GM19438 (cell line): ENCODE results near the gene GPD2.

Experiments used
- ATAC-seq: cut with Tn5 transposase; IDR thresholded peaks from one replicate; pipeline ENCODE4 v1.9.1; 2021; ENCODE audit warnings: low read depth; ENCODE audit not compliant: unreplicated experiment

Gene GPD2

DNA sequence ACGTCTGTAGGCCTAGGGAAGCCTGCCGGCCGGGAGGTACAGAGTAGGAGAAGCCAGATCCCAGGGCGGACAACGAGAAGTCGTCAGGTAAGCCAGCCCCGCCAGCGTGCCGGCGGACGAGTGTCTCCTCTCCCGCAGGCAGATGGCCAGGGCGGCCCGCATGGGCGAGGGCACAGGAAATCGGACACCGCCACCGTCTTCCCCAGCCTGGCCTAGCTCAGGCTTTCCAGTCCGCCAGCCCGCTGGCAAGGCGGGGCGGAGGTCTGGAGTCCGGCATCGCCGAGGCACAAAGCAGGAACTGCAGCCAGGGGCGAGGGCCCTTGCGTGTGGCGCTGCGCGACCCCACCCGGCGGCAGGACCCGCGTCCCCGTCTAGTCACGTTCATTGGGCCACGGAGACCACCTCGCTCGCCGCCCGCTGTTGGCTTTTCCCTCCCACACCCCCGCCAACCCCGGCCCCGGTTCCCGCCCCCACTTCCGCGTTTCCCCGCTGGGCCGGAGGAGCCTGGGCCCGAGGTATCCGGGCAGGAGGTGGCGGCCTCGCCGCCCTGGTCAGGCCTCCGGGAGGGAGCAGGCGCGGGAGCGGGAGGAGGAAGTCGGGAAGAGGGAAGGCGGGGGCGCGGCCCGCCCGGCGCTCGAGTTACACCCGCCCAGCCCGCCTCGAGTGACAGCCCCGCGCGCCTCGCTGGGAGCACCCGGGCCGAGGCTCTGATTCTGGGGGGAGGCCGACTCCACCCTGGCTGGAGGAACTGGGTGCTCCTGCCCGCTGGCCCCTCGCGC lies at the start of gene GPD2:
Gene GPD2 (plus strand): TSS at position 662 of the 779 bp plus-strand sequence. CDS start 39,727 bp downstream, outside the sequence.
- peak; percentile 53 for ATAC-seq

- ATAC-seq = no peak
Measured at GRCh38 chr2:156394033-156394741, 42.0 kb upstream of the GPD2 start.

DNA sequence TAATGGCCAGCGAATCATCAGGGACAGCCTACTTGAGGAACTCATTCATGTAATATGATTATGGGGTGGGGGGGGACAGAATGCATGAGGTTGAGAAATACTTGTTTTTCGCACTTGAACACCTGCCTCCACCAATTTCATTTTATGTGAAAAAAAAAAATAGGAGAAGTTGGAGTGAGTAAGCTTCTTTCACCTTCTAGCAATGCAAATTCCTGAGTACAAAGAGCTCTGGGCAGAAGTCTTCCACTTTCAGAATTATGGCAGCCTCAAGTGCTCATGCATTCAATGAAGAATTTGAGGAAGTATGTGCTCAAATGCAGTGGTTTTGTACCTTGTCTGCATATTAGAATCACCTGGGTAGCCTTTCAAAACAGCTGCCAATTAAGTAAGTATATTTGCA lies 40.1 kb upstream of the GPD2 start:
- ATAC-seq = no peak

GRCh38 chr2:156397229-156397628 lies 39.0 kb upstream of the GPD2 start:
- no peak for ATAC-seq

- no peak for ATAC-seq
Measured at GRCh38 chr2:156398176-156398575, 38.0 kb upstream of the GPD2 start.

- no peak for ATAC-seq
Measured at GRCh38 chr2:156399224-156399949, 36.8 kb upstream of the GPD2 start.

GRCh38 chr2:156399950-156400705 lies 36.1 kb upstream of the GPD2 start:
- peak; percentile 44 for ATAC-seq

DNA sequence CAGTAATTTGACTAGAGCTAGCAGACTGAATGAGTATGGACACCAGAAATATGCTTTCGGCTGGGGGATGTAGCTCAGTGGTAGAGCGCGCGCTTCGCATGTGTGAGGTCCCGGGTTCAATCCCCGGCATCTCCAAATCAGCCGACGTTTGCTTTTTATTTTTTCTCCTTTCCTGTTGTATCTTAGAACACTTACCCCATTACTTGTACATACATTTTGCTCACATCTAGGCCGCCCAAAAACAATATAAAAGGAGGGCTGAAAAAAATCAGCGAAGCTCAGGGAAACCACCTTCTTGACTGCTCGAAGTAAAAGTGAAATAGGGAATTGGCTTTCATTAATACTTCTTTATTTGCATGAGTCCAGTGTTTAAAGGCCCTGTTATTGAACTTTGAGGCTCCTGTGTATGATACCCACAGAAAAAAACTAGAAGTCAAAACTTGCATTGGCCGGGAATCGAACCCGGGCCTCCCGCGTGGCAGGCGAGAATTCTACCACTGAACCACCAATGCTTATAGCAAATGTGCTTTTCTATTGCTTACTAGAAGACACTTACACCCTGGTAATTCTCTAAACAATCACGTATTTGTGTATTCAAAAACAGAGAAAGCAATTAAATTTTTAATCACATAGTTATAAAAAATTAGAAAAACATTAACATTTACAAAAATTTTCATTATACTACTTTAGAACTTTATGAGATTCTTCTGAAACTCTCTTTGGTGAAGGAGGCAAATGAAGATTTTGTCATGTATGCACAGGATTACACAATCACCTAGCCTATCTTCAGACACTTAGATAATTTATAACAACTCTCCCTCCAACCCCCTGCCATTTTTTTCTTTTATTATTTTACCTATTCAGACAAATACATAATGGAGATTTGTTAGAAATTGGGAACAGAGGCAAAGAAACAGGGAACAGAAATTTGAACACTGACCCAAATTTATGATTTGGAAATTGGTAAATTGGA lies 35.2 kb upstream of the GPD2 start:
- peak; percentile 64 for ATAC-seq

DNA sequence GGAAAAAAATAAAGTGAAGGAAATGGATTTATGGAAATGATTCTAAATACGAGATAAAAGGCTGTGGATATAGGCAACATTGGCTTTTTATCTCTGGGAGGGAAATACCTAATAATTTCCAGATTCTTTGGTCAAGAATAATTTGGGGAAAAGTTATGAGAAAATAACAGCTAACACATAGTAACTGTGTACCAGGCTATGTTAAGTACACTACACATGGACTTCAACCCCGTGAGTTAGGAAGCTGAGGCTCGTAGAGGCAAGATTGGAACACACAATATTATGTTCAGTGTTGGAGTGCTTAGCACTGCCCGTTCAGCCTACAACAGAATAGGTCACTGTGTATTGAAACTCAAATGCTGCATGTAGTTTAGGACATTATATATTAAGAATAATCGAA lies 34.3 kb upstream of the GPD2 start:
- ATAC-seq = no peak

DNA sequence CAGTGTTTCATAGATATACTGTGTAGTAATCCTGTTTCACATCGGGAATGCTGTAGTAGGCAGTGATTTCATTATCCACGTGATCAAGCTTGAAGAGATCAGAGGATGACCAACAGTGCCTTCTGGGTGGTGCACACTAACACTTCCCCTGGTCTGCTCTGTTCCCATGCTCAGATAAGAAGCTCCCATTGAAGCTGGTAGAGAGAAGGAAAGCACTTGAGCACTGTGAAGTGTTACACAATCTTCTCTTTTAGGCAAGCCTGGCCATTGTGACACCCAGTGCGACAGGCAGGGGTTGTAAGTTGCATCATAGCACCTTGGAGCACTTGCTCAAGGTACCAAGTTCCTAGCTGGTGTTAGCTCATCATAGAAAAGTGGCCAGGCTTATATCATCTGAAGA lies 30.6 kb upstream of the GPD2 start:
- ATAC-seq = no peak

DNA sequence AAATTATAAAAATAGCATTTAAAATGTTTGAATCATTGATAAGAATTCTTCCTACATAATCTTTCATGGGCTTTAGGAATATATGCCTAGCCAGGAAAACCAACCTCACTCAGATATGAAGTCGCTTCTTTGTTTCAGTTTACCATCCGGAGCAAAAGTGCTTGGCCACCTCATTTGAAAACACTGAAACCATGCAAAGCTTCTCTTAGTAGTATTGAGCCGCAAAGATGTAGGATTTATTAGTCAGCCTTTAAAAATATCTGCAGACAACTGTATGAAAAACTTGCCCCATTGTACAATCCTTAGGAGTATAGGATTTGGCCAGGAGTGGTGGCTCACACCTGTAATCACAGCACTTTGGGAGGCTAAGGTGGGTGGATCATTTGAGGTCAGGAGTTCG lies 24.3 kb upstream of the GPD2 start:
- ATAC-seq = no peak

- ATAC-seq = no peak
Measured at GRCh38 chr2:156421851-156422250, 14.3 kb upstream of the GPD2 start.

DNA sequence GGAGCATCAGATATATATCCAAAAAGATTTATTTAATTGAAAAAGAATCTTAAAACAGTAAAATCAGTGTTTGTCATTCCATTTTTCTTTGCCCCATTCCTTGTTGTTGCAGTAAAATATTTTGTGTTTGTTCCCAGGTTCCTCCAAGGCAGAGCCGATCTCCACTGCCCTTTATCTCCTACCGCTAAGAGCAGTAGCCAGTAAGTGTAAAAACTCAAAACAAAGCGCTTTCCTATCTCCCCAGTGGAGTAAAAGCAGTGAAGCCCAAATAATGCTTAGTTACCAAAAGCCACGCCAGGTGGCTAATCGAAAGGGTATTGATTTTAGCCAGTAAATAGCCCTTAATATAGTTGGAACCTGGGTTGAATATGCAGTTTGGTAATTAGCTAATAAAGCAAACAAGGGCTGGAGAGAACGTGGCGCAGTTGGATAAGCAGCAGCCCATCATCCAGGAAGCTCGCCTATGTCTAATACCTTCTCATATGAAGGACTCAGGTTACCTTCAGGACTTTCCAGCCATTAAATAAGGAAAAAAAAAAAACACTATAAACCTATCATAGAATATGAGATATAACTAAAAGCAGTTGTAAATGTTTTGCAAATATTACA lies 12.4 kb upstream of the GPD2 start:
- ATAC-seq = no peak

DNA sequence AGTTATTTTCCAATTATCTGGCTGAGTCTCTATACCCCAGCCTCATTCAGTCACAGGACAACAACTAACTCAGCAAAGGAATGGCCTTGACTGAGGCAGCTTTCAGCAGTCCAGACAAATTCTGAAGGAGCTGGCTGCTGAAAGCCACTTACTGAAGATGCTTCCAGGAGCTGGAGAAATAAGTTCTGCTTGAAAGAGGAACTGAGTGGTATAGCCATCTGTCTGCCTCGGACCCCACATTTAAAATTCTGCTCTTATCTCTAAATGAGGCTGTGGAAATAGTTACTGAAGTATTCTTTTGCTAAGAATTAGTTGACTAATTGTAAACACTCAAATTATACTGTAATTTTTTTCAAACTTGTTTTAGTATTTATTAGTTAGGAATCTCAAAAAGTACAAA lies 9.1 kb upstream of the GPD2 start:
- no peak for ATAC-seq

DNA sequence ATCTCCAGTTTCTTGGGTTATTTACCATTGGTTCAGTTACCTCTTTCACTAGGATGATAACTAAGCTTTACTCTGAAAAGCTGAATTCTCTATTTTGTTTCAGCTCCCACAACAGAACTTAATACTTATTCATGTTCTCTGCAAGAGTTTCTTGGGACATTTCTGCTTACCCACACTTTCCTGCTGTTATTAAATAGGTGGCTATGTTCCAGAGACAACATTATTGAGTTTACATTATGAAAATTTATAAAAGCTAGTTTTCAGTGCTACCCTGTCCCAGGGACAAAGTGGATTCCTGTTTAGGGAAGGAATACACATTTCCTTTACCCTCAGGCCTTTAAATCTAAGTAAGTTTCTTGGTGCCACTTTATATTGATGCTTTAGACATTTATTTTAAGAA lies 7.0 kb upstream of the GPD2 start:
- no peak for ATAC-seq

DNA sequence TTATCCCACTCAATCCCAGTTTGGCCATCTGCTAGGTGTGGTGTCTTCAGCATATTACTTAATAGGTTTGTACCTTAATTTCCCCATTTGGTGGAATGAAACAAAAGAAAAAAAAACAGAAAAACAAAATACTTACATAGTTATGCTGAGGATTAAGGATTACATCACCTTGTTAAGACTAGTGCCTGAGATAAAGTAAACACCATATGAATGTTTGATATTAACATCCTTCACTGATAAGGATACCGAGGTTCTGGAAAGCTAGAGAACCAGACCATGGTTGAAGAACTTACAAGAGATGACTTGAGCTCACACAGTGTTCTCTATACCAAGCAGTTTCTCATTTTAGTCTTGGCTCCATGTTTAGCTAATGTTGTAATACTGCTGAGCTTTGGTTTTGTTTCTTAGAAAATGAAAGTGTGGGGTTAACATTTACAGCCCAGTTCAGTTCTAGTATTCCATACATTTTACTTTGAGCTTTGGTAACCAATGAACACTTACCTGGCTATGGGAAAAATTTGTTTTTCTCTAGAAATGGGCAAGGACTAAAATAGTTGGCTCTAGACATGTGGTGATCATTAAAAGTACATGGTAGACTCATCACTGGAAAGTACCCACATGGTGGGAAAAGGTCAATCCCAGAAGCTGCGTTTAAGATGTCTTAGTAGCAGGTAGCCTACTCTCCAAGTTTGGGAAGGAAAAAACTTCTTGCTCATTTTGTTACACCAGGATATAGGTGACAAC lies 5.8 kb upstream of the GPD2 start:
- ATAC-seq = no peak

DNA sequence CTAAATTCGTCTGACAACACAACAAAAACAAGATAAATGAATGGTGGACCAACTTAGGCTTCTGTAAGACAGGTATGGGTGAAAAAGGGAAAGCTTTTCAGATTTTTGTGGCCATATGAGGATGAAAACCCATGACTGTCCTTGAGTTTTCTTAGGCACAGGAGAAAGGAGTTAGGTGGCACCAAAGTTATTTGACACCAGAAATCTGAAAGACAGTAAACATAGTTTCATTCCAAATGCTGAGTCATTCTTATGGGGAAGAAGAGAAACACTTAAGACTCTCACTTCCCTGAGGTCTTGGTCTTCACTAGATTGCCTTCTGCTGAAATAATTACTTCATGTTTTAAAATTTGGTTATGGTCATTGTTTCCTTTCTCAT lies 5.2 kb upstream of the GPD2 start:
- ATAC-seq = peak; percentile 56

- no peak for ATAC-seq
Measured at GRCh38 chr2:156434461-156435291, 1.5 kb upstream of the GPD2 start.
